ENCODE results near the gene CAMKV. TPM values are rescaled to one million over a fixed set of nuclear protein-coding genes. Genes with fewer than 3 reads are reported as not detected.
"Not testable (repeated sequence)": the region's sequence is repeated elsewhere in the genome, so short reads cannot be mapped to it uniquely, and the experiment has no call there.

CAMKV gene
- total RNA-seq: not detected

- no peak within 1 kb of the TSS for H3K27ac Mint-ChIP-seq
- ChIA-PET POLR2A (interaction anchor here (1.1 to 1.8 kb wide), 2 partner anchors 11 to 14 kb away, joined by 4 to 5 read pairs; partner anchors contain the start of gene TRAIP), CTCF (interaction anchor here (0.7 kb wide), 1 partner anchor 11 kb away, joined by 3 read pairs; no protein-coding TSS in a partner anchor)
- peaks cover 41% of the 10 kb centered on the region for H3K27me3 Mint-ChIP-seq
- H3K4me3 Mint-ChIP-seq: no peak within 1 kb of the TSS
- H3K9me3 Mint-ChIP-seq: no peaks in the 10 kb centered on the region
- H3K36me3 Mint-ChIP-seq (ENCODE audit: low read depth): no peaks in the 10 kb centered on the region
- peak; percentile 38 for DNase-seq
- no peaks in the 10 kb centered on the region for H3K4me1 Mint-ChIP-seq
Measured at GRCh38 chr3:49869525-49870126, at the start of gene CAMKV. Gene CAMKV, minus strand, starts transcription at chr3:49869906. Its CDS starts 7,518 bp downstream, at chr3:49862388.

- not testable (repeated sequence) for H3K36me3 Mint-ChIP-seq (ENCODE audit: low read depth)
- POLR2A ChIA-PET: interaction anchor here (1.1 kb wide), 1 partner anchor 22 kb away, joined by 4 read pairs; the partner anchor contains the start of gene RBM6
Measured at GRCh38 chr3:49917806-49918590, 48.3 kb upstream of the CAMKV start.

GRCh38 chr3:49916686-49917085 lies 47.0 kb upstream of the CAMKV start:
- CTCF ChIA-PET: interaction anchor here (3.8 kb wide), 1 partner anchor 10 kb away, joined by 12 read pairs; no protein-coding TSS in a partner anchor
- no peak for DNase-seq
- POLR2A ChIA-PET: no interaction called here
- Mint-ChIP-seq H3K4me1 (peaks cover 1% of the 10 kb centered on the region), H3K27ac (no peak overlapping the region), H3K4me3 (no peak overlapping the region), H3K36me3 (ENCODE audit: low read depth) (peaks cover 6% of the 10 kb centered on the region), H3K9me3 (no peaks in the 10 kb centered on the region), H3K27me3 (no peaks in the 10 kb centered on the region)

More at GRCh38 chr3:49917806-49918590, 48.3 kb upstream of the CAMKV start:
- H3K4me1 Mint-ChIP-seq, DNase-seq, H3K9me3 Mint-ChIP-seq, H3K27ac Mint-ChIP-seq, H3K4me3 Mint-ChIP-seq, H3K27me3 Mint-ChIP-seq: not testable (repeated sequence)
- CTCF ChIA-PET: interaction anchor here (3.8 kb wide), 1 partner anchor 11 kb away, joined by 12 read pairs; no protein-coding TSS in a partner anchor

- POLR2A ChIA-PET: interaction anchor here (1.1 kb wide), 1 partner anchor 9 kb away, joined by 3 read pairs; no protein-coding TSS in a partner anchor
- peaks cover 11% of the 10 kb centered on the region for H3K36me3 Mint-ChIP-seq (ENCODE audit: low read depth)
- peaks cover 1% of the 10 kb centered on the region for H3K4me1 Mint-ChIP-seq
- no peaks in the 10 kb centered on the region for H3K9me3 Mint-ChIP-seq
- H3K27ac Mint-ChIP-seq: no peak overlapping the region
- CTCF ChIA-PET: no interaction called here
- DNase-seq: no peak
- H3K4me3 Mint-ChIP-seq: no peak overlapping the region
- no peaks in the 10 kb centered on the region for H3K27me3 Mint-ChIP-seq
Measured at GRCh38 chr3:49914906-49915305, 45.2 kb upstream of the CAMKV start.

GRCh38 chr3:49912881-49913281 lies 43.2 kb upstream of the CAMKV start:
- H3K9me3 Mint-ChIP-seq: no peaks in the 10 kb centered on the region
- no peak overlapping the region for H3K27ac Mint-ChIP-seq
- ChIA-PET CTCF (interaction anchor here (1.4 kb wide), 1 partner anchor 16 kb away, joined by 3 read pairs; the partner anchor contains the start of gene MON1A), POLR2A (interaction anchor here (1.1 kb wide), 1 partner anchor 307 kb away, joined by 3 read pairs; no protein-coding TSS in a partner anchor)
- H3K36me3 Mint-ChIP-seq (ENCODE audit: low read depth): peaks cover 13% of the 10 kb centered on the region
- H3K4me1 Mint-ChIP-seq: no peaks in the 10 kb centered on the region
- no peak overlapping the region for H3K4me3 Mint-ChIP-seq
- no peak for DNase-seq
- H3K27me3 Mint-ChIP-seq: no peaks in the 10 kb centered on the region

GRCh38 chr3:49911611-49912010 lies 41.9 kb upstream of the CAMKV start:
- DNase-seq: no peak
- Mint-ChIP-seq H3K4me1 (peaks cover 4% of the 10 kb centered on the region), H3K27ac (no peak overlapping the region), H3K27me3 (no peaks in the 10 kb centered on the region), H3K9me3 (no peaks in the 10 kb centered on the region), H3K36me3 (ENCODE audit: low read depth) (peaks cover 13% of the 10 kb centered on the region), H3K4me3 (no peak overlapping the region)
- ChIA-PET POLR2A (interaction anchor here (1.0 kb wide), 1 partner anchor 73 kb away, joined by 3 read pairs; no protein-coding TSS in a partner anchor), CTCF (no interaction called here)

- Mint-ChIP-seq H3K4me3 (no peak overlapping the region), H3K27me3 (no peaks in the 10 kb centered on the region), H3K27ac (no peak overlapping the region), H3K4me1 (peaks cover 10% of the 10 kb centered on the region), H3K9me3 (no peaks in the 10 kb centered on the region), H3K36me3 (ENCODE audit: low read depth) (peaks cover 13% of the 10 kb centered on the region)
- ChIA-PET CTCF (no interaction called here), POLR2A (no interaction called here)
- no peak for DNase-seq
Measured at GRCh38 chr3:49911124-49911420, 41.4 kb upstream of the CAMKV start.

- no peak for DNase-seq
- H3K27me3 Mint-ChIP-seq: no peaks in the 10 kb centered on the region
- peaks cover 13% of the 10 kb centered on the region for H3K36me3 Mint-ChIP-seq (ENCODE audit: low read depth)
- peaks cover 15% of the 10 kb centered on the region for H3K4me1 Mint-ChIP-seq
- H3K4me3 Mint-ChIP-seq: no peak overlapping the region
- no peaks in the 10 kb centered on the region for H3K9me3 Mint-ChIP-seq
- ChIA-PET CTCF (no interaction called here), POLR2A (interaction anchor here (1.0 kb wide), 1 partner anchor 54 kb away, joined by 3 read pairs; the partner anchor contains the start of gene TRAIP)
- H3K27ac Mint-ChIP-seq: no peak overlapping the region
Measured at GRCh38 chr3:49910409-49911123, 40.9 kb upstream of the CAMKV start.

GRCh38 chr3:49908373-49909199 lies 38.9 kb upstream of the CAMKV start:
- POLR2A ChIA-PET: interaction anchor here (0.8 kb wide), 1 partner anchor 105 kb away, joined by 3 read pairs; no protein-coding TSS in a partner anchor

GRCh38 chr3:49906073-49906743 lies 36.5 kb upstream of the CAMKV start:
- H3K36me3 Mint-ChIP-seq (ENCODE audit: low read depth): peaks cover 7% of the 10 kb centered on the region
- no peaks in the 10 kb centered on the region for H3K9me3 Mint-ChIP-seq
- peak overlapping the region; percentile 56 for H3K4me3 Mint-ChIP-seq
- DNase-seq: peak; percentile 61
- H3K4me1 Mint-ChIP-seq: peaks cover 31% of the 10 kb centered on the region
- CTCF ChIA-PET: interaction anchor here (0.7 to 3.1 kb wide), 11 partner anchors 11 to 366 kb away, joined by 3 to 14 read pairs (median 3); partner anchors contain the start of genes INKA1 and MON1A
- POLR2A ChIA-PET: interaction anchor here (0.6 to 1.5 kb wide), 5 partner anchors 9 to 120 kb away, joined by 3 to 4 read pairs (median 4); partner anchors contain the start of genes INKA1, IP6K1, MON1A and RBM6
- peak overlapping the region; percentile 82 for H3K27ac Mint-ChIP-seq
- no peaks in the 10 kb centered on the region for H3K27me3 Mint-ChIP-seq

More at GRCh38 chr3:49908373-49909199, 38.9 kb upstream of the CAMKV start:
- Mint-ChIP-seq H3K27ac (no peak overlapping the region), H3K36me3 (ENCODE audit: low read depth) (peaks cover 13% of the 10 kb centered on the region), H3K9me3 (no peaks in the 10 kb centered on the region), H3K4me3 (no peak overlapping the region), H3K4me1 (peaks cover 29% of the 10 kb centered on the region), H3K27me3 (no peaks in the 10 kb centered on the region)
- DNase-seq: no peak
- CTCF ChIA-PET: interaction anchor here (1.0 to 3.1 kb wide), 2 partner anchors 9 to 105 kb away, joined by 3 to 12 read pairs; partner anchors contain the start of gene INKA1

GRCh38 chr3:49904448-49904847 lies 34.7 kb upstream of the CAMKV start:
- POLR2A ChIA-PET: interaction anchor here (0.9 kb wide), 1 partner anchor 48 kb away, joined by 3 read pairs; the partner anchor contains the start of gene TRAIP
- H3K27me3 Mint-ChIP-seq; H3K36me3 Mint-ChIP-seq (ENCODE audit: low read depth); H3K9me3 Mint-ChIP-seq; DNase-seq: not testable (repeated sequence)
- Mint-ChIP-seq H3K4me1 (peaks cover 31% of the 10 kb centered on the region), H3K4me3 (peak overlapping the region; percentile 82), H3K27ac (peak overlapping the region; percentile 82)
- CTCF ChIA-PET: interaction anchor here (1.5 kb wide), 1 partner anchor 65 kb away, joined by 6 read pairs; no protein-coding TSS in a partner anchor

All from activated CD4-positive, alpha-beta memory T cell treated with anti-CD3 and anti-CD28 coated beads, Interleukin-2, amount 10 ng/mL, durations not matched to agents 7 days and 5 days (primary cell).